Esophagus squamous epithelium (tissue), 4 donors: ENCODE results near the gene RFX8.

ENCODE experiments used
- CTCF ChIP-seq, 6 experiments: fragments of 450-650 bp in 4 of 6; fragments of 200-600 bp in 2 of 6; sonication (generic) in 2 of 6; IDR thresholded peaks; one replicate each; pipeline ENCODE4 v1.5.1; 2016 to 2019; ENCODE audit warnings: antibody characterized with exemption in 6 of 6, mild to moderate bottlenecking in 4 of 6, moderate library complexity in 4 of 6
- POLR2A ChIP-seq, 4 donors: fragments of 450-650 bp; IDR thresholded peaks; one replicate each; pipeline ENCODE4 v1.6.1; 2017; ENCODE audit warnings: antibody characterized with exemption in 4 of 4, mild to moderate bottlenecking in 4 of 4, moderate library complexity in 3 of 4

GRCh38 chr2:101355401-101356054 lies 119.4 kb downstream of the RFX8 start:
- no peak for TF ChIP-seq CTCF (IDR thresholded peaks at IDR 0.05)
- TF ChIP-seq POLR2A (IDR thresholded peaks at IDR 0.05): no peak
